Muscle of back (tissue), 11 donors: ENCODE data around the gene TBC1D32. TPM values are rescaled to one million over a fixed set of nuclear protein-coding genes. Genes with fewer than 3 reads are reported as not detected.

ENCODE experiments used
- DNase-seq, 3 donors: peaks; one replicate each; pipeline versions ENCODE4 v3.0.0 to v3.0.0-alpha.2; 2013
- polyA plus RNA-seq, 10 donors: library from polyadenylated mRNA; unstranded; fragments of 120-200 nt; gene quantifications; one replicate each; pipeline ENCODE4 v1.2.1, GENCODE V29; 2013; ENCODE audit not compliant: insufficient read length in 10 of 10

The TBC1D32 gene
- polyA plus RNA-seq, 10 donors, result 4.5 to 10.3 (median 6.1) TPM

DNA sequence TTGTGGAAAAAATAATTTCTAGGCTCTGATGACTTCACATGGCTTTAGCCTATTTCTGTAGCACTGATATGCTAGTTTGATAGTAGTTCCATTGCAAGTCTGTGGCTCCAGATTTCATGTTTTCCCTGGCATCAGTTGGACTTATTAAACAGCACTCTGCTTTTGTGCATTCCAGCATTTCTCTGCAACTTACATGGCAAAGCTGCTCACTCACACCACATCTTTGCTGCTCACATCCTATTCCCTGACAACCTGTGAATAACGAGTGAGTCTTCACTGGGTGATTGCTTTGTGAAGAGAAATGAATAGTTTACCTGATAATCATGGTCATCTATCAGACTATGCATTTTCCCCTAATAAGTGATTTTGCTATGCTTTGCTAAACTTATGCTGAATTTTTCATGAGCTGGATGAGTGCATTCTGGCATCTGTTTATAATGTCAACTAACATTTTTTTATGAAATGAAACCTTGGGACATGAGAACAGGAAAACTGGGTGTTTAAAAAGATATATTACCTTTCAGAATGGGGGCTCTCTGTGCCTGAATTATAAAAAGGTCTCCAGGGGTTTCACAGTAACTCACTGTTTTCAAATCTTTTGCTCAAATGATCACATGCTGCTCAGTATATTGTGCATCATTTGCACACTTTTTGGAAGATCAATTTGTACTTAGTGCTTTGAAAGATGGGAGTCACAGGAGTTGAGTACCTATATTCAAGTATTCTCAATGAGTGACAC lies 301.8 kb downstream of the TBC1D32 start:
- no peak for DNase-seq

Other genes starting within 250 kb of the TBC1D32 start
- gene GJA1, start 101.2 kb upstream of the TBC1D32 start, polyA plus RNA-seq, result 100 to 1,000 TPM in 2 of 10 donors, 10 to 100 TPM in 8; 52.0 to 143 (median 79.0) TPM